ENCODE measurements around the gene CTDSPL.

Gene CTDSPL

GRCh38 chr3:38001456-38002081, 139.9 kb downstream of the CTDSPL start:
- no peak for TF ChIP-seq CTCF (IDR thresholded peaks at IDR 0.05; ENCODE audit: borderline replicate concordance, control extremely low read depth, extremely low read depth, insufficient read depth, missing control alignments)

DNA sequence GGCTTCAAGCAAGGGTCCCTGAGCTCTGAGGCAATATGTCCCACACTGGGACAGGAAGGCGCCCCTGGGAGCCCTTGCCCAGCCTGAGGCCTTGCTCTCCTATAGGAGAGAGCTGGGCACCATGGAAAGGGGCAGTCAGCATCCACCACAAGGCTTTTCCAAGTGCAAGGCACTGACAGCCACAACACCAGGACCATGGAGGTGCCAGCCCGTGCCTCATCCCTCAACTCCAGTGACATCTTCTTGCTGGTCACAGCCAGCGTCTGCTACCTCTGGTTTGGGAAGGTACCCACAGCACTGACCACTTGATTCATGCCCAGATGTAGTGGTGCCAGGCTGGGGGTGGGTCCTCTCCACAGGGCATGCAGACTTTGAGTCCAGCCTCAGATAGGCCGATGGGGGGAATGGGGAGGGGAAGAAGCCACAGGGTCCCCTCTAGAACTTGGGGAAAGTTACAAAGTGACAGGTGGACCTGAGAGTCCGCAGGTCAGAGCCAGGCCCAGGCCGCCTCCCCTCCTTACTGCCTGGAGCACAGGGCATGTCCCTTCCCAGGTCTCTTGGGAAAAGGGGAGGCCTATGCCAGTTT, 140.7 kb downstream of the CTDSPL start:
- in situ Hi-C loops (cut with MboI; ENCODE audit: low sequenced_read_pairs, unreplicated experiment) = no loop called here

More at GRCh38 chr3:38001456-38002081, 139.9 kb downstream of the CTDSPL start:
- in situ Hi-C loops (cut with MboI; ENCODE audit: low sequenced_read_pairs, unreplicated experiment) = no loop called here
- DNase-seq (ENCODE audit: low spot score) = peak; percentile 16

GRCh38 chr3:38002940-38003339, 141.3 kb downstream of the CTDSPL start:
- in situ Hi-C loops (cut with MboI; ENCODE audit: low sequenced_read_pairs, unreplicated experiment) = no loop called here
- TF ChIP-seq CTCF (IDR thresholded peaks at IDR 0.05; ENCODE audit: borderline replicate concordance, control extremely low read depth, extremely low read depth, insufficient read depth, missing control alignments) = no peak
- no peak for DNase-seq (ENCODE audit: low spot score)

More for the DNA sequence above, 140.7 kb downstream of the CTDSPL start:
- TF ChIP-seq CTCF (IDR thresholded peaks at IDR 0.05; ENCODE audit: borderline replicate concordance, control extremely low read depth, extremely low read depth, insufficient read depth, missing control alignments) = no peak
- no peak for DNase-seq (ENCODE audit: low spot score)

DNA sequence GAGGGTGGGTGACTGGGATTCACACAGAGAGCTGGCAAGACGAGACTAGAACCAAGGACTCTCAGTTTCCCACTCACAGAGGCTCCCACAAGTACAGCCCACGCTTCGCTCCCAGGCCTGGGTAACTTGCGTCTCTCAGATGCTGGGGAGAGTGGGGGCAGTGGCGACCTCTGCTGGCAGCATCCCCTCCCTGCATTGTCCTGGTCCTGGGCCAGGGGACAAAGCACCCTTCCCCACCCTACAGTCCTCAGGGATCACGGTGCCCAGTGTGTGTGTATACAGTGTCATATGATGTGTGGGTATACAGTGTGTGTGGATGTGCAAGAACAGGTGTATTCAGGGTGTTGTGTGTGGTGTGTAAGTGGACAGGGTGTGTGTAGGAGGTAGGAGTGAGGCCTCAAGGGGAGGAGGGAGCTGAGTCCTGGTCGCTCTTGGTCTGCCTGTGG, 141.7 kb downstream of the CTDSPL start:
- TF ChIP-seq CTCF (IDR thresholded peaks at IDR 0.05; ENCODE audit: borderline replicate concordance, control extremely low read depth, extremely low read depth, insufficient read depth, missing control alignments) = peak; percentile 84
- in situ Hi-C loops (cut with MboI; ENCODE audit: low sequenced_read_pairs, unreplicated experiment) = no loop called here
- DNase-seq (ENCODE audit: low spot score) = peak; percentile 76

GRCh38 chr3:38003817-38004414, 142.2 kb downstream of the CTDSPL start:
- no peak for TF ChIP-seq CTCF (IDR thresholded peaks at IDR 0.05; ENCODE audit: borderline replicate concordance, control extremely low read depth, extremely low read depth, insufficient read depth, missing control alignments)
- in situ Hi-C loops (cut with MboI; ENCODE audit: low sequenced_read_pairs, unreplicated experiment) = no loop called here
- DNase-seq (ENCODE audit: low spot score) = no peak

DNA sequence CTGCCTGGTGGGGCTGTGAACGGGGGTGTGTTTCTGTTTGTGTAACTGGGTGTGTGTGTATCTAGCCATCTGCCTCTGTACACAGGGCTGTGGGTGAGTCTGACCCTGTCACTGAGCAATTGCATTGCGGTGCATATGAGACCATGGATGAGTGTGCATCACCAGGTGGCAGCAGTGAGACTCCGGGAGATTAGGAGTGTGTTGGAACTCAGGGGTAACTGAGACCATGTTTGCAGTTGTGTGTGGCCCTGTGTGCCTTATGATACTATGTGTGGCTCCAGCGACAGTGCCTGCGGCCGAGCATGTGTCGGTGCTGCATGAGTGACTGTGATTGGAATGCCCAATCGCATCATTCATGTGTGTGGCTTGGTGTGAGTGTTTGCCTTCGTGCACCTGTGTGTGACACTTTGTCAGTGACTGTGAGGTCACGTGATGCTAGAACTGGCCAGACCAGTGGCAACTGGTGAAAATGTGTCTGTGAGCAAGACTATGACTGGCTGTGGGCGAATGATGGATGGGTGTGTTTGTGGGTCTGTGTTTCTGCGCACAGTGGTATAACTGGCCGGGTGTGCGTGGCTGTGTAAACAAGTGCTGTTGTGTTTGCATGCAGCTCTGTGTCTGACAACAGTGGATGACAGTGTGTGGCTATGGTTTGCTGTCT, 142.9 kb downstream of the CTDSPL start:
- peak; percentile 50 for TF ChIP-seq CTCF (IDR thresholded peaks at IDR 0.05; ENCODE audit: borderline replicate concordance, control extremely low read depth, extremely low read depth, insufficient read depth, missing control alignments)
- in situ Hi-C loops (cut with MboI; ENCODE audit: low sequenced_read_pairs, unreplicated experiment) = no loop called here
- DNase-seq (ENCODE audit: low spot score) = peak; percentile 67

Measured in GM13976 (cell line).